AG10803 (cell line): ENCODE measurements around the gene OGDHL.

Experiments
- DNase-seq: peaks from one replicate; pipeline ENCODE4 v3.0.0; 2010; ENCODE audit warnings: low read depth
- H3K4me3 ChIP-seq: 2 replicates; pipeline ENCODE4 v1.5.1; 2011; ENCODE audit warnings: mild to moderate bottlenecking, low read length, control low read depth
- TF ChIP-seq, protein P1 (sequence below): conservative IDR thresholded peaks from 2 replicates; pipeline ENCODE4 v1.5.1; 2011; ENCODE audit warnings: mild to moderate bottlenecking, low read length, control low read depth, inconsistent platforms

OGDHL gene

DNA sequence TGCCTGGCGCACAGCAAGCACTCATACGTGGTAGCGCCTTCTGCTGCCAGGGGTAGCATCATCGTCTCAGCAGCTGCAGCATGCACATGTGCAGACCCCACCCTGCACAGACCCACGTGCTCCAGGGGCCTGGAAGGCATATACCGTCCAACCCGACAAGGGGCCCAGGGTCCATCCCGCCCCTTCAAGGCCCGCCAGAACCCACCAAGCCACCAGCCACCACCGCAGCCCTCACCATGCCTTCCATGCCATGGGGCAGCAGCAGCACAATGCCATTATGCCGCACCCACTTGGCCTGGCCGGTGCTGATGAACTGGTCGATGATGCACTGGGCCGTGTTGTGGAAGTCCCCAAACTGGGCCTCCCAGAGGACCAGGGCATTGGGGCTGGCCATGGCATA lies 22.7 kb downstream of the OGDHL start:
- no peak for DNase-seq
- no peak overlapping the region for H3K4me3 ChIP-seq
- TF ChIP-seq, protein P1, sequence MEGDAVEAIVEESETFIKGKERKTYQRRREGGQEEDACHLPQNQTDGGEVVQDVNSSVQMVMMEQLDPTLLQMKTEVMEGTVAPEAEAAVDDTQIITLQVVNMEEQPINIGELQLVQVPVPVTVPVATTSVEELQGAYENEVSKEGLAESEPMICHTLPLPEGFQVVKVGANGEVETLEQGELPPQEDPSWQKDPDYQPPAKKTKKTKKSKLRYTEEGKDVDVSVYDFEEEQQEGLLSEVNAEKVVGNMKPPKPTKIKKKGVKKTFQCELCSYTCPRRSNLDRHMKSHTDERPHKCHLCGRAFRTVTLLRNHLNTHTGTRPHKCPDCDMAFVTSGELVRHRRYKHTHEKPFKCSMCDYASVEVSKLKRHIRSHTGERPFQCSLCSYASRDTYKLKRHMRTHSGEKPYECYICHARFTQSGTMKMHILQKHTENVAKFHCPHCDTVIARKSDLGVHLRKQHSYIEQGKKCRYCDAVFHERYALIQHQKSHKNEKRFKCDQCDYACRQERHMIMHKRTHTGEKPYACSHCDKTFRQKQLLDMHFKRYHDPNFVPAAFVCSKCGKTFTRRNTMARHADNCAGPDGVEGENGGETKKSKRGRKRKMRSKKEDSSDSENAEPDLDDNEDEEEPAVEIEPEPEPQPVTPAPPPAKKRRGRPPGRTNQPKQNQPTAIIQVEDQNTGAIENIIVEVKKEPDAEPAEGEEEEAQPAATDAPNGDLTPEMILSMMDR: no peak

GRCh38 chr10:49738616-49739360 lies 23.3 kb downstream of the OGDHL start:
- no peak for DNase-seq
- H3K4me3 ChIP-seq: no peak overlapping the region
- TF ChIP-seq, protein P1: no peak

GRCh38 chr10:49737474-49738201 lies 24.5 kb downstream of the OGDHL start:
- no peak for DNase-seq
- no peak overlapping the region for H3K4me3 ChIP-seq
- TF ChIP-seq, protein P1: no peak

- TF ChIP-seq, protein P1: no peak
- H3K4me3 ChIP-seq: no peak overlapping the region
- DNase-seq: no peak
These were observed 25.5 kb downstream of the OGDHL start for GRCh38 chr10:49736564-49737113.

DNA sequence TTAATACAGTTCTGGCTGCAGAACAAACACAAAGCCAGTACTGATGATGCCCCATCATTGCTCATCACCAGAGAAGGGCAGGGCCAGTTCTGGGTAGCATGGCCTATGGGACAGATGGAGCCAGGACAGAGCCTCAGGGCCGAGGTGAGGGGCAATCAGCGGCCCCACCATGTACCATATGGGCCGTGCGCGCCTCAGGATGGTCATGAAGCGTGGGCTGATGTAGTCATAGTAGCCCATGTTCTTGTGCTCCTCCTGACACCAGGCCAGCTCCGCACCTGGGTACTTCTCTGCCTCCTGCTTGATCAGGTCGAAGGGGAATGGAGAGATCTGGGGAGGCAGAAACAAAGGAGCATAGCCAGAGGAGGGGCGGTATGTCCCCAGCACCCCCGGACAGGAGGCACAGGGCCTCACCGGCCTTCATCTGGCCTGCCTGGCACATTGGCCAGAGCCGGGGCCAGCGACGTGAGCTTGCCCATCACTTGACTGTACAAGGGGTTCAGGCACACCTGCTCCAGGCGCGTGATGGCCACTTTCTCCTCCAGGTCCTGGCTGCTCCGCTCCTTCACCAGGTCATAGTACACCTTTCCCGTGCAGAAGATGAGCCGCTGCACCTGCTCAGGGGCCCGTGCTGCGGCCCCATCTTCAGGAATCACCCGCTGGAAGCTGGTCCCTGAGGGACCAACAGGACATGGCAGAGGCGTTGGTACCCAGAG lies 26.1 kb downstream of the OGDHL start:
- no peak overlapping the region for H3K4me3 ChIP-seq
- TF ChIP-seq, protein P1: no peak
- no peak for DNase-seq

GRCh38 chr10:49735161-49735560 lies 27.0 kb downstream of the OGDHL start:
- no peak overlapping the region for H3K4me3 ChIP-seq
- TF ChIP-seq, protein P1: no peak
- DNase-seq: no peak
